Keratinocyte (primary cell): ENCODE measurements around the gene WNT10A. TPM values are rescaled to one million over a fixed set of nuclear protein-coding genes. Genes with fewer than 3 reads are reported as not detected.

Source experiments
- DNase-seq: peaks from one replicate; pipeline ENCODE4 v3.0.0-alpha.2; 2011; ENCODE audit warnings: low read depth, missing footprints, low spot score
- FAIRE-seq: peaks from 2 replicates; lab custom pipeline; 2011; peaks lifted over from hg19 to GRCh38; lab: Jason Lieb, UNC
- H2AFZ ChIP-seq: 2 replicates; pipeline ENCODE4 v1.6.0; 2012; ENCODE audit warnings: low read length, control low read depth, inconsistent platforms; ENCODE audit not compliant: control insufficient read depth
- H3K27ac ChIP-seq: 2 replicates; pipeline ENCODE4 v1.5.1; 2011; ENCODE audit warnings: low read length; ENCODE audit not compliant: control insufficient read depth, insufficient read depth
- H3K27me3 ChIP-seq: 3 replicates; pipeline ENCODE4 v1.6.0; 2011; ENCODE audit warnings: low read length; ENCODE audit not compliant: control insufficient read depth, insufficient read depth; ENCODE audit errors: extremely low read depth
- H3K36me3 ChIP-seq, 2 experiments: 2 replicates in 1 of 2; 3 replicates in 1 of 2; pipeline ENCODE4 v1.5.1; 2011; ENCODE audit warnings: low read length in 2 of 2, mild to moderate bottlenecking in 1 of 2; ENCODE audit not compliant: control insufficient read depth in 2 of 2, insufficient read depth in 2 of 2; ENCODE audit errors: extremely low read depth in 1 of 2
- H3K4me1 ChIP-seq: 3 replicates; pipeline ENCODE4 v1.5.1; 2011; ENCODE audit warnings: low read length; ENCODE audit not compliant: control insufficient read depth, insufficient read depth; ENCODE audit errors: extremely low read depth
- H3K4me2 ChIP-seq: 3 replicates; pipeline ENCODE4 v1.6.0; 2011; ENCODE audit warnings: low read depth, low read length; ENCODE audit not compliant: control insufficient read depth, insufficient read depth; ENCODE audit errors: extremely low read depth
- H3K4me3 ChIP-seq, 3 experiments: fragments of 200-600 bp in 1 of 3; sonication (generic) in 1 of 3; 2 replicates in 2 of 3; 3 replicates in 1 of 3; pipeline ENCODE4 v1.5.1; 2011 to 2016; ENCODE audit warnings: low read length in 3 of 3, mild to moderate bottlenecking in 3 of 3, control low read depth in 2 of 3, inconsistent platforms in 1 of 3, low read depth in 1 of 3, mixed read lengths in 1 of 3, mixed run types in 1 of 3, moderate library complexity in 1 of 3; ENCODE audit not compliant: control insufficient read depth in 2 of 3, insufficient read depth in 2 of 3; ENCODE audit errors: extremely low read depth in 1 of 3
- H3K79me2 ChIP-seq: 2 replicates; pipeline ENCODE4 v1.6.0; 2012; ENCODE audit warnings: low read length; ENCODE audit not compliant: control insufficient read depth, insufficient read depth
- H3K9ac ChIP-seq: 3 replicates; pipeline ENCODE4 v1.6.0; 2011; ENCODE audit warnings: low read length; ENCODE audit not compliant: control insufficient read depth, insufficient read depth; ENCODE audit errors: extremely low read depth
- H3K9me1 ChIP-seq: 3 replicates; pipeline ENCODE4 v1.6.0; 2011; ENCODE audit warnings: low read length; ENCODE audit not compliant: control insufficient read depth, insufficient read depth; ENCODE audit errors: extremely low read depth
- H3K9me3 ChIP-seq: 2 replicates; pipeline ENCODE4 v1.5.1; 2012; ENCODE audit warnings: low read depth, low read length; ENCODE audit not compliant: control insufficient read depth
- H4K20me1 ChIP-seq: 3 replicates; pipeline ENCODE4 v1.6.0; 2011; ENCODE audit warnings: low read length; ENCODE audit not compliant: control insufficient read depth, insufficient read depth; ENCODE audit errors: extremely low read depth
- CTCF ChIP-seq, 3 experiments: IDR thresholded peaks in 1 of 3; conservative IDR thresholded peaks in 1 of 3; optimal IDR thresholded peaks in 1 of 3; 2 replicates in 2 of 3; 3 replicates in 1 of 3; pipeline versions ENCODE3 to v1.5.1; 2011; ENCODE audit warnings: low read length in 3 of 3, mild to moderate bottlenecking in 3 of 3, moderate library complexity in 2 of 3, control low read depth in 1 of 3, inconsistent platforms in 1 of 3; ENCODE audit not compliant: insufficient read depth in 2 of 3; ENCODE audit errors: extremely low read depth in 1 of 3
- EZH2 ChIP-seq: IDR thresholded peaks from one replicate; pipeline ENCODE4 v1.6.1; 2012; ENCODE audit warnings: inconsistent platforms, mild to moderate bottlenecking, low read length, moderate library complexity
- dilution Hi-C: fragments of 300-500 bp; cut with MboI; formaldehyde crosslinking; loops from one replicate; pipeline ENCODE4 v1.7.0; 2020; ENCODE audit warnings: low sequenced_read_pairs; ENCODE audit not compliant: extremely low pct_ligation_motif_present
- polyA plus RNA-seq, 5 experiments: library from polyadenylated mRNA; depleted of rRNA in 3 of 5; stranded (reverse) in 3 of 5; stranded (forward) in 1 of 5; unstranded in 1 of 5; fragments of >200 nt; gene quantifications; 1 replicate in 1 of 5; 2 replicates in 3 of 5; 3 replicates in 1 of 5; pipeline versions ENCODE4 v1.2.1 to v1.2.3, GENCODE V29; 2011 to 2012; ENCODE audit warnings: missing spikeins in 2 of 5, low read depth in 1 of 5, low replicate concordance in 1 of 5

The WNT10A gene
- polyA plus RNA-seq, 1 donor (not counting 4 experiments of a cell fraction or from before 2014, with no cell fraction given) = 2.1 TPM

GRCh38 chr2:218860950-218861381 is 19.7 kb upstream of the WNT10A start:
- no peaks in the 10 kb centered on the region for H4K20me1 ChIP-seq
- H2AFZ ChIP-seq = no peak overlapping the region
- H3K4me3 ChIP-seq = peak overlapping the region in 1 of 3 experiments; percentile 12
- H3K9ac ChIP-seq = no peak overlapping the region
- FAIRE-seq (peak; percentile 61), DNase-seq (no peak)
- no peaks in the 10 kb centered on the region for H3K79me2 ChIP-seq
- no peaks in the 10 kb centered on the region for H3K36me3 ChIP-seq
- H3K27me3 ChIP-seq = peaks cover 58% of the 10 kb centered on the region
- peaks cover 10% of the 10 kb centered on the region for H3K4me1 ChIP-seq
- H3K9me1 ChIP-seq = no peaks in the 10 kb centered on the region
- dilution Hi-C loops = no loop called here
- TF ChIP-seq EZH2 (peak; percentile 60), CTCF (optimal IDR thresholded peaks at IDR 0.05 in 1 of 3, IDR thresholded peaks at IDR 0.05 in 1 of 3, conservative IDR thresholded peaks at IDR 0.05 in 1 of 3; ENCODE audit: extremely low read depth in 1 of 3, insufficient read depth in 2 of 3, low read length in 3 of 3) (no peak)
- peak overlapping the region; percentile 60 for H3K4me2 ChIP-seq
- no peak overlapping the region for H3K27ac ChIP-seq
- H3K9me3 ChIP-seq = no peaks in the 10 kb centered on the region

DNA sequence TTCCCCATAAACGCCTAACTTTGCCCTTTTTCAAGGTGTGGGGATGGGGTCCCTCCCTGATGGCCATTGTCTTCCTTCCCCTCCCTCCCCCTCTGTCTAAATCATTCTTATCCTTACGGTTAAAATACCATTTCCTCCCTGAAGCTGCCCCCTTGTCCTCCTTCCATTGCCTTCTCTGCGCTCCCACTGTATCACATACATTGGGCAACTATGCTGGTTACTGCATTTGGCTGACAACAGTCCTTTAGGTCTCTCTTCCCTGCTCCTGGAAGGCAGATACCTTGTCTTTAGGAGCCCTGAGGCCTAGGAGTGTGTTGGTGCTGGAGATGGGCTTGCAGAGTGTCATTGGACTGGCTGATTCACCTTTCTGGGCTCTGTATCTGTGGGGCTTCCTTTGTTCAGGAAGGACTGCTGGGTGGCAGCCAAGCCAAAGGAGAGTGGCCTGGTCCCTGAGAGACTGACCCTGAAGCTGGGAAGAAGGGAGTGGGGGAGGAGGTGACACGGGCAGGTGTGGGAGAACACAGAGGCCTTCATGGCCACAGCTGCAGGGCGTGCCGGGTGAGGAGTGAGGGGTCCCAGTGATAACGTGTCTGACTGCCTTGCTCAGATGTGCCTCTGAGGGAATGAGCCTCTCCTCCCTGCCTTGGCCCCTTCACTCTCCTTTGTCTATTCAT is 18.9 kb upstream of the WNT10A start:
- no peak overlapping the region for H2AFZ ChIP-seq
- FAIRE-seq (no peak), DNase-seq (no peak)
- H3K4me3 ChIP-seq = no peak overlapping the region
- H3K79me2 ChIP-seq = no peaks in the 10 kb centered on the region
- H3K9me3 ChIP-seq = no peaks in the 10 kb centered on the region
- H3K27ac ChIP-seq = no peak overlapping the region
- H3K9me1 ChIP-seq = no peaks in the 10 kb centered on the region
- no peaks in the 10 kb centered on the region for H3K36me3 ChIP-seq
- no peak overlapping the region for H3K4me2 ChIP-seq
- no peaks in the 10 kb centered on the region for H4K20me1 ChIP-seq
- peaks cover 10% of the 10 kb centered on the region for H3K4me1 ChIP-seq
- dilution Hi-C loops = no loop called here
- TF ChIP-seq CTCF (optimal IDR thresholded peaks at IDR 0.05 in 1 of 3, IDR thresholded peaks at IDR 0.05 in 1 of 3, conservative IDR thresholded peaks at IDR 0.05 in 1 of 3; ENCODE audit: extremely low read depth in 1 of 3, insufficient read depth in 2 of 3, low read length in 3 of 3) = no peak
- no peak for TF ChIP-seq EZH2
- H3K27me3 ChIP-seq = peaks cover 55% of the 10 kb centered on the region
- H3K9ac ChIP-seq = no peak overlapping the region
